Natural killer cell (primary cell): ENCODE data around the gene EME1. TPM values are rescaled to one million over a fixed set of nuclear protein-coding genes. Genes with fewer than 3 reads are reported as not detected.
"Not testable (repeated sequence)": the region's sequence is repeated elsewhere in the genome, so short reads cannot be mapped to it uniquely, and the experiment has no call there.

ENCODE experiments used
- ATAC-seq, 3 donors: fragments of 150-1000 bp in 2 of 3; fragments of 200-7000 bp in 1 of 3; cut with Tn5 transposase; 1 replicate in 1 of 3; 2 replicates in 2 of 3; pipeline ENCODE4 v1.10.0; 2021; ENCODE audit warnings: mild to moderate bottlenecking in 2 of 3, moderate library complexity in 2 of 3
- DNase-seq, 2 donors: peaks; one replicate each; pipeline versions ENCODE4 v3.0.0 to v3.0.0-alpha.2; 2013 to 2021; ENCODE audit warnings: mixed read lengths in 1 of 2
- H3K27ac ChIP-seq: one replicate; pipeline ENCODE4 v1.5.1; 2013; ENCODE audit warnings: mild to moderate bottlenecking, low read length
- H3K27me3 ChIP-seq: one replicate; pipeline ENCODE4 v1.6.1; 2013; ENCODE audit warnings: low read length; ENCODE audit not compliant: control insufficient read depth, insufficient read depth
- H3K36me3 ChIP-seq: one replicate; pipeline ENCODE4 v1.6.1; 2013; ENCODE audit warnings: low read length; ENCODE audit not compliant: control insufficient read depth, insufficient read depth
- H3K4me1 ChIP-seq: one replicate; pipeline ENCODE4 v1.6.1; 2013; ENCODE audit warnings: low read length; ENCODE audit not compliant: control insufficient read depth, insufficient read depth
- H3K4me3 ChIP-seq: one replicate; pipeline ENCODE4 v1.5.1; 2013; ENCODE audit warnings: low read length
- H3K9me3 ChIP-seq: one replicate; pipeline ENCODE4 v1.6.1; 2013; ENCODE audit warnings: low read length; ENCODE audit not compliant: control insufficient read depth, insufficient read depth
- H3K27ac Mint-ChIP-seq, 2 donors: one replicate each; pipeline ENCODE4 v1.8.0; 2022; ENCODE audit warnings: mild to moderate bottlenecking in 2 of 2, mixed read lengths in 2 of 2, moderate library complexity in 1 of 2
- H3K27me3 Mint-ChIP-seq, 2 donors: one replicate each; pipeline ENCODE4 v1.8.0; 2022; ENCODE audit warnings: low read depth in 2 of 2, mixed read lengths in 2 of 2
- H3K36me3 Mint-ChIP-seq: one replicate; pipeline ENCODE4 v1.8.0; 2022; ENCODE audit warnings: mixed read lengths
- H3K4me1 Mint-ChIP-seq, 2 donors: one replicate each; pipeline ENCODE4 v1.8.0; 2022; ENCODE audit warnings: mixed read lengths in 2 of 2
- H3K4me3 Mint-ChIP-seq: one replicate; pipeline ENCODE4 v1.8.0; 2022; ENCODE audit warnings: mild to moderate bottlenecking, moderate library complexity, mixed read lengths
- H3K9me3 Mint-ChIP-seq, 2 donors: one replicate each; pipeline ENCODE4 v1.8.0; 2022; ENCODE audit warnings: mixed read lengths in 2 of 2
- WGBS: methylation state at CpG from one replicate; pipeline ENCODE4 v1.1.7; 2013; ENCODE audit warnings: missing lambda C conversion rate; ENCODE audit not compliant: insufficient coverage; 5-methylcytosine and 5-hydroxymethylcytosine counted together
- intact Hi-C: fragments of 100-400 bp; cut with micrococcal nuclease; formaldehyde crosslinking; loops from one replicate; pipeline ENCODE4 v1.14.2; 2022
- total RNA-seq, 4 donors: library from RNA; stranded (reverse); fragments of 120-200 nt in 1 of 4; gene quantifications; one replicate each; pipeline versions ENCODE4 v1.2.3 to v1.2.4, GENCODE V29; 2013 to 2022
- TF ChIP-seq, protein P1 (sequence below): fragments of 200-600 bp; IDR thresholded peaks from one replicate; pipeline ENCODE4 v1.8.0; 2022; ENCODE audit warnings: antibody characterized with exemption

EME1 gene
- total RNA-seq, 3 donors from 2014 or later (not counting 1 experiment from before 2014, with no cell fraction given), result 2.4 to 3.2 (median 2.9) TPM

DNA sequence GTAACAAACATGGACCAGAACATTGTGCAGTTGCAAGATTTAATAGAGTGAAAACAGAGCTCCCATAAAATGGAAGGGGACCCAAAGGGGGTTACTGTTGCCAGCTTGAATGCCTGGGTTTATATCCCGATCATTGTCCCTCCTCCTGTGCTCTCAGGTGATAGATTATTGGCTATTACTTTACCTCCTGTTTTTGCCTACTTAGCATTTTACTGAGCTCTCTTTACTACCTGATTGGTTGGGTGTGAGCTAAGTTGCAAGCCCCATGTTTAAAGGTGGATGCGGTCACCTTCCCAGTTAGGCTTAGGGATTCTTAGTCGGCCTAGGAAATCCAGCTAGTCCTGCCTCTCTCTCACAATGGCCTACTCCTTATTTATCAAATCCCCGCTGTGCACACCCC is 32.3 kb downstream of the EME1 start:
- not testable (repeated sequence) for ATAC-seq, DNase-seq
- WGBS, result 89% methylated on average over 4 of the region's 4 CpGs

DNA sequence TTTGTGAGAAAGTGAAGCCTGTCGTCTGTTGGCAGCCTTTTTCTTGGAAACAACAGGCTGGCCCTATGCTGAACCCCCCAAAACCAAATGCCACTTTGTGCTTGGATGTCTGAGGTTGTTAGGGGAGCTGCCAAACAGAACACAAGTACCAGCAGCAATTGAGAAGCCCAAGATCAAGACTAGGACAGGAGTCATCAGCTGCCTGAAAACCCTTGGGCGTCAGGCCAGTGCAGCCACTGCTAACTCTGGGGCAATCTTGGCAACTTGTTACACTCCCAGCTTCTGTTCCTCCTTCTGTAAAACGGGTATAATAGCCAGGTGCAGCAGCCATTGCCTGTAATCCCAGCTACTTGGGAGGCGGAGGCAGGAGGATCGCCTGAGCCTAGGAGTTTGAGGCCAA is 33.5 kb downstream of the EME1 start:
- Histone ChIP-seq H3K27me3 (no peaks in the 10 kb centered on the region), H3K36me3 (no peaks in the 10 kb centered on the region), H3K9me3 (no peaks in the 10 kb centered on the region), H3K27ac (no peak overlapping the region), H3K4me1 (no peaks in the 10 kb centered on the region), H3K4me3 (no peak overlapping the region)
- DNase-seq, result no peak
- Mint-ChIP-seq H3K27ac (no peak overlapping the region), H3K4me3 (no peak overlapping the region), H3K4me1 (no peaks in the 10 kb centered on the region), H3K9me3 (no peaks in the 10 kb centered on the region), H3K36me3 (no peaks in the 10 kb centered on the region), H3K27me3 (peaks cover 22 to 23% of the 10 kb centered on the region in 2 donors)
- 81% methylated on average over 5 of the region's 5 CpGs for WGBS
- TF ChIP-seq, protein P1, sequence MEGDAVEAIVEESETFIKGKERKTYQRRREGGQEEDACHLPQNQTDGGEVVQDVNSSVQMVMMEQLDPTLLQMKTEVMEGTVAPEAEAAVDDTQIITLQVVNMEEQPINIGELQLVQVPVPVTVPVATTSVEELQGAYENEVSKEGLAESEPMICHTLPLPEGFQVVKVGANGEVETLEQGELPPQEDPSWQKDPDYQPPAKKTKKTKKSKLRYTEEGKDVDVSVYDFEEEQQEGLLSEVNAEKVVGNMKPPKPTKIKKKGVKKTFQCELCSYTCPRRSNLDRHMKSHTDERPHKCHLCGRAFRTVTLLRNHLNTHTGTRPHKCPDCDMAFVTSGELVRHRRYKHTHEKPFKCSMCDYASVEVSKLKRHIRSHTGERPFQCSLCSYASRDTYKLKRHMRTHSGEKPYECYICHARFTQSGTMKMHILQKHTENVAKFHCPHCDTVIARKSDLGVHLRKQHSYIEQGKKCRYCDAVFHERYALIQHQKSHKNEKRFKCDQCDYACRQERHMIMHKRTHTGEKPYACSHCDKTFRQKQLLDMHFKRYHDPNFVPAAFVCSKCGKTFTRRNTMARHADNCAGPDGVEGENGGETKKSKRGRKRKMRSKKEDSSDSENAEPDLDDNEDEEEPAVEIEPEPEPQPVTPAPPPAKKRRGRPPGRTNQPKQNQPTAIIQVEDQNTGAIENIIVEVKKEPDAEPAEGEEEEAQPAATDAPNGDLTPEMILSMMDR, result no peak
- intact Hi-C loops, result no loop called here
- no peak for ATAC-seq

More for the DNA sequence above, 32.3 kb downstream of the EME1 start:
- H3K4me3 ChIP-seq, H3K36me3 Mint-ChIP-seq, H3K9me3 Mint-ChIP-seq, H3K27ac Mint-ChIP-seq, H3K27me3 ChIP-seq, H3K4me1 ChIP-seq, intact Hi-C loops, H3K9me3 ChIP-seq, H3K36me3 ChIP-seq, H3K4me1 Mint-ChIP-seq, H3K4me3 Mint-ChIP-seq, H3K27ac ChIP-seq: not testable (repeated sequence)
- peaks cover 22% of the 10 kb centered on the region in 2 donors for H3K27me3 Mint-ChIP-seq

DNA sequence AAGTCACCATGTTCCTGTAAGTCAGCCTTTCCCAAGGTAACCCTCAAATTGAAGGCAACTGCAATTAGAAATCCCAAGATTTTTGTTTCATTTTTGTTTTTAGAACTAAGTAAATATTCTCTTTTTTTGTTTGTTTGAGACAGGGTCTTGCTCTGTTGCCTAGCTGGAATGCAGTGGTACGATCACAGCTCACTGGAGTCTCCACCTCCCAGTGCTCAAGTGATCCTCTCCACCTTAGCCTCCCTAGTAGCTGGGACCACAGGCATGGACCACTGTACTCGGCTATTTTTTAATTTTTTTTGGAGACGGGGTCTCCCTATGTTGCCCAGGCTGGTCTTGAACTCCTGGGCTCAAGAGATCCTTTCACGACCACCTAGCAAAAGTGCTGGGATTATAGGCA is 34.9 kb downstream of the EME1 start:
- DNase-seq (no peak), ATAC-seq (no peak)
- H3K27ac ChIP-seq, result no peak overlapping the region
- peaks cover 22 to 26% of the 10 kb centered on the region in 2 donors for H3K27me3 Mint-ChIP-seq
- H3K4me3 Mint-ChIP-seq, result no peak overlapping the region
- no peaks in the 10 kb centered on the region for H3K9me3 Mint-ChIP-seq
- H3K36me3 ChIP-seq, result no peaks in the 10 kb centered on the region
- intact Hi-C loops, result no loop called here
- H3K36me3 Mint-ChIP-seq, result no peaks in the 10 kb centered on the region
- H3K4me1 Mint-ChIP-seq, result no peaks in the 10 kb centered on the region
- no peaks in the 10 kb centered on the region for H3K4me1 ChIP-seq
- H3K9me3 ChIP-seq, result no peaks in the 10 kb centered on the region
- H3K4me3 ChIP-seq, result no peak overlapping the region
- no peak overlapping the region for H3K27ac Mint-ChIP-seq
- H3K27me3 ChIP-seq, result no peaks in the 10 kb centered on the region
- TF ChIP-seq, protein P1, result no peak
- 86% methylated on average over 4 of the region's 4 CpGs for WGBS

DNA sequence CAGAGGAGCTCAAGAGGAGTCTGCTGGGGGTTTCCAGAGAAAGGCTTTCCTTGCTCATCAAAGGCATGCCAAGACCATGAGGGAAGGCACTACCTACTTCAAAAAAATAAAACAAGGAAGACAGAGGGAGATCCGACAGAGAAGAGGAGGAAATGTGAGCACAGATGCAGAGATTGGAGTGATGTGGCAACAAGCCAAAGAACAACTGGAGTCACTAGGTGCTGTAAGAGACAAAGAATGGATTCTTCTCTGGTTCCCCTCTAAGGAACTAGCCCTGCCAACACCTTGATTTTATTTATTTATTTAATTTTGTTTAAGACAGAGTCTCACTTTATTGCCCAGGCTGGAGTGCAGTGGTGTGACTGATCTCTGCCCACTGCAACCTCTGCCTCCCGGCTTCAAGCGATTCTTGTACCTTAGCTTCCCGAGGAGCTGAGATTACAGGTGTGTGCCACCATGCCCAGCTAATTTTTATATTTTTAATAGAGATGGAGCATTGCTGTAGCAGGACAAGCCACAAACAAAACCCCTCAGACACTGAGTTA is 39.2 kb downstream of the EME1 start:
- Mint-ChIP-seq H3K36me3 (no peaks in the 10 kb centered on the region), H3K9me3 (no peaks in the 10 kb centered on the region), H3K4me3 (no peak overlapping the region), H3K27me3 (peaks cover 0 to 12% of the 10 kb centered on the region in 2 donors), H3K4me1 (no peaks in the 10 kb centered on the region), H3K27ac (no peak overlapping the region)
- intact Hi-C loops, result no loop called here
- TF ChIP-seq, protein P1, result no peak
- Histone ChIP-seq H3K27me3 (no peaks in the 10 kb centered on the region), H3K9me3 (no peaks in the 10 kb centered on the region), H3K36me3 (no peaks in the 10 kb centered on the region), H3K4me1 (no peaks in the 10 kb centered on the region), H3K4me3 (no peak overlapping the region), H3K27ac (no peak overlapping the region)
- 91% methylated on average over 4 of the region's 4 CpGs for WGBS
- ATAC-seq (no peak), DNase-seq (no peak)
